ENCODE results near the gene ZNF136.

The ZNF136 gene

DNA sequence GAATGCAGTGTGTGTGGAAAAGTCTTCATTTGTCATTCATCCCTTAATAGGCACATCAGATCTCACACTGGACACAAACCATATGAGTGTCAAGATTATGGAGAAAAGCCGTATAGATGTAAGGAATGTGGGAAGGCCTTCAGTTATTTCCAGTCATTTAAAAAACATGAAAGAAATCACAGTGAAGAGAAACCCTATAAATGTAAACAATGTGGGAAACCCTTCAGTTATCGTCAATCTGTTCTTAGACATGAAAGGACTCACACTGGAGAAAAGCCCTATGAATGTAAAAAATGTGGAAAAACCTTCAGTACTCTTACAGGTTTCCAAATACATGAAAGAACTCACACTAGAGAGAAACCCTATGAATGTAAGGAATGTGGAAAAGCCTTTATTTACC is 45.3 kb downstream of the ZNF136 start:
- no peak for DNase-seq (ENCODE audit: extremely low read depth, low read depth)
- no peak for TF ChIP-seq CTCF (IDR thresholded peaks at IDR 0.05; ENCODE audit: low read depth, low read length, missing control alignments)
- H3K4me3 ChIP-seq (replicated peaks; ENCODE audit: low read depth, low read length): no peak overlapping the region

DNA sequence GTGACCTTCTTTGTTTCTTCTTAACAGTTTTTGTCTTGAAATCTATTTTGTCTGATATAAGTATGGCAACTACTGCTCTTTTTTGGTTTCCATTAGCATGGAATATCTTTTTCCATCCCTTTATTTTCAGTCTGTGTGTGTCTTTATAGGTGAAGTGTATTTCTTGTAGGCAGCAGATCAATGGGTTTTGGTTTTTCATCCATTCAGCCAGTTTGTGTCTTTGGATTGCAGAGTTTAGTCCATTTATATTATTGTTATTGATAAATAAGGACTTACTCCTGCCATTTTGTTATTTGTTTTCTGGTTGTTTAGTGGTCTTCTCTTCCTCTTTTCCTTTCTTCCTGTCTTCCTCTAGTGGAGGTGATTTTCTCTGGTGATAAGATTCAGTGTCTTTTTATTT is 54.4 kb downstream of the ZNF136 start:
- no peak for TF ChIP-seq CTCF (IDR thresholded peaks at IDR 0.05; ENCODE audit: low read depth, low read length, missing control alignments)

DNA sequence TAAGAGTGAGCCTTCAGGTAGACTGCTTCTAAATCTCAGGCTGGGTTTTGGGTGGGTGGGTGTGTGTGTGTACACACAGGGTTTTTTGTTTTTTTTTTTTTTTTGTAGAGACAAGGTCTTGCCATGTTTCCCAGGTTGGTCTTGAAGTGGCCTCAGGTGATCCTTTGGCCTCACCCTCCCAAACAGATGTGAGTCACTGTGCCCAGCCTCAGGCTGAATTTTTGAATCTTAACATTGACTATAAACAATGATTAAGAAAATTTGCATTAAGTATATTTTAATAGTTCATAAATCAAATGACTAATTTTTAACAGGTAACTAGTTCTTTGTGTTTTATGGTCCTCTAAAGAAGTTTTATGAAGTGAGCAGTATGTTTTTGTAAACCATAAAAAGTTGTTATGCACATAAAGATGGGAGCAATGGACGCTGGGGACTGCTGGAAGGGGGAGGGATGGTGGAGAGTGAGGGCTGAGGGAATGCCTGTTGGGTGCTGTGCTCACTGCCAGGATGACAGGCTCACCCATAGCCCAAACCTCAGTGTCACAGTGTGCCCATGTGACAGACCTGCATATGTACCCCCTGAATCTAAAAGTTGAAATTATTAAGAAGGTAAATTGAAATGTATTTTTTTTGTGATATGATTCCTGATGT is 60.2 kb downstream of the ZNF136 start:
- DNase-seq (ENCODE audit: extremely low read depth, low read depth): no peak

More for the DNA sequence above, 54.4 kb downstream of the ZNF136 start:
- H3K4me3 ChIP-seq (replicated peaks; ENCODE audit: low read depth, low read length): no peak overlapping the region
- DNase-seq (ENCODE audit: extremely low read depth, low read depth): no peak

GRCh38 chr19:12224676-12225075 is 61.8 kb downstream of the ZNF136 start:
- H3K4me3 ChIP-seq (replicated peaks; ENCODE audit: low read depth, low read length): no peak overlapping the region
- no peak for DNase-seq (ENCODE audit: extremely low read depth, low read depth)
- no peak for TF ChIP-seq CTCF (IDR thresholded peaks at IDR 0.05; ENCODE audit: low read depth, low read length, missing control alignments)

More for the DNA sequence above, 60.2 kb downstream of the ZNF136 start:
- H3K4me3 ChIP-seq (replicated peaks; ENCODE audit: low read depth, low read length): no peak overlapping the region
- TF ChIP-seq CTCF (IDR thresholded peaks at IDR 0.05; ENCODE audit: low read depth, low read length, missing control alignments): no peak

GRCh38 chr19:12229990-12230389 is 67.1 kb downstream of the ZNF136 start:
- no peak for DNase-seq (ENCODE audit: extremely low read depth, low read depth)

DNA sequence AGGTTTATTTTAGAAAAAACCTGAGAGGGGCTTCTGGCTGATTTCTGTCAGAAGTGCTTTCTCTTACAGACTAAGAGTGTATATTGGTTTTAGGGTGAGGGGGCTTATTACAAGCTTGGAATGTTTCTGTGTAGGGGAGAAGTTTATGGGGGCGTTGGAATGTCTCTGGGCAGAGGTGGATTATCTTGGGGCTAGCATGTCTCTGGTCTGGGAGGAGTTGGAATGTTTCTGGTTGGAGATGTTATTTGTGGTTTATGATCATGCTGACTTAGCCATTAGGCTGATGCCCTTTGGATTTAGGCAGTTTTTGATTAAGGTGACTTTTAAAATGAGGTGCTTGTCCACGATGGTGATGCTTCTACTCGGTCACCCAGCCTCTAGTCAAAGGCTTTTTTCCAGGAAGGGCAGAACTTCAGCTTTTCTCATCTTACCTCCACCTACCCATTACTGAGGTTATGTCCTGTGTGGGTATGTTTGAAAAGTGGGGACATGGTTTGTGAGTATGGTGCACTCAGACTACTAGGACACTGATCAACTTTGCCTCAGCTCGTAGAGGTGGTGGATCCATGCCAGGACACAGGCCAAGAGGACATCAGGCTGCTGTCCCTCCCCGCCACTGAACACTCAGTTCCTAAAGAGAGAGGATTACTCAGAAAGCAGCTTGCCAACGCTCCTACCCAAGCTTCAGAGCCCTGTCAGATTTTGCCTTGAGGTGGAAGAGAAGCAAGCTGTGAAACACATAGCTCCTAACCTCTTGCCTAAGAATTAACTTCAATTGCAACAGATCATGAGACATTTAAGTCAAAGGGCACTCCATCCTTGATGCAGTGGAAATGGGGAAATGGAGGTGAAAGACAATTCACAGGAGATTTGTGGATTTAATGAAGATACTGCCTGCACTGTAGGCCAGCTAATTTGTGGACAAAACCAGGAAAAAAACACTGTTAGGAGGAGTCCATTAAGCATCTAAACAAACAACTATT is 68.1 kb downstream of the ZNF136 start:
- H3K4me3 ChIP-seq (replicated peaks; ENCODE audit: low read depth, low read length): no peak overlapping the region
- DNase-seq (ENCODE audit: extremely low read depth, low read depth): no peak
- TF ChIP-seq CTCF (IDR thresholded peaks at IDR 0.05; ENCODE audit: low read depth, low read length, missing control alignments): no peak

More at GRCh38 chr19:12229990-12230389, 67.1 kb downstream of the ZNF136 start:
- no peak for TF ChIP-seq CTCF (IDR thresholded peaks at IDR 0.05; ENCODE audit: low read depth, low read length, missing control alignments)
- H3K4me3 ChIP-seq (replicated peaks; ENCODE audit: low read depth, low read length): no peak overlapping the region
